ENCODE results near the gene SORT1. TPM values are rescaled to one million over a fixed set of nuclear protein-coding genes. Genes with fewer than 3 reads are reported as not detected.
"Not testable (repeated sequence)": the region's sequence is repeated elsewhere in the genome, so short reads cannot be mapped to it uniquely, and the experiment has no call there.

The SORT1 gene
- total and polyA plus RNA-seq, 2 of the 8 experiments (the other 6 are each of a cell fraction or from before 2014, with no cell fraction given): 18.7 to 69.6 TPM

DNA sequence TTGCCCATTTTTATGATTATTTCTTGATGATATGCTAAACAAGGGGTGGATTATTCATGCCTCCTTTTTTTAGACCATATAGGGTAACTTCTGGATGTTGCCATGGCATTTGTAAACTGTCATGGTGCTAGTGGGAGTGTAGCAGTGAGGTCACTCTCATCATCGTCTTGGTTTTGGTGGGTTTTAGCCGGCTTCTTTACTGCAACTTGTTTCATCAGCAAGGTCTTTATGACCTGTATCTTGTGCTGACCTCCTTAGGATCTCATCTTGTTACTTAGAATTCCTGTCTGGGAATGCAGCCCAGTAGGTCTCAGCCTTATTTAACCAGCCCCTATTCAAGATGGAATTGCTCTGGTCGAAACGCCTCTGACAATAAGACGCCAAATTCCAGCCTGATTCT lies 111.0 kb downstream of the SORT1 start:
- H3K4me3 ChIP-seq (ENCODE audit: extremely low read depth in 1 of 4, insufficient read depth in 2 of 4, low read depth in 3 of 4, low read length in 4 of 4); H3K9me3 ChIP-seq (ENCODE audit: insufficient read depth in 2 of 2, low read depth in 1 of 2, low read length in 1 of 2); H3K18ac ChIP-seq (ENCODE audit: extremely low read depth, low read length); H3K36me3 ChIP-seq (ENCODE audit: control insufficient read depth in 2 of 4, insufficient read depth in 4 of 4, low read length in 3 of 4); DNase-seq (ENCODE audit: low read depth in 1 of 2, low spot score in 2 of 2); H3K56ac ChIP-seq (replicated peaks; ENCODE audit: insufficient read length, low read depth, low read length); H3K79me2 ChIP-seq (ENCODE audit: control insufficient read depth in 1 of 2, insufficient read depth in 2 of 2, low read length in 2 of 2); H4K91ac ChIP-seq (replicated peaks; ENCODE audit: insufficient read length, low read length); H2AK5ac ChIP-seq (ENCODE audit: low read depth, low read length); H3K23ac ChIP-seq (ENCODE audit: insufficient read length); H4K20me1 ChIP-seq (replicated peaks in 1 of 2; ENCODE audit: control insufficient read depth in 1 of 2, insufficient read depth in 2 of 2, low read length in 2 of 2); POLR2A ChIA-PET (ENCODE audit: partially characterized antibody); H2BK20ac ChIP-seq (ENCODE audit: low read length); H3K9ac ChIP-seq (replicated peaks in 1 of 4; ENCODE audit: extremely low read depth in 1 of 4, low read depth in 3 of 4, low read length in 3 of 4); FAIRE-seq; H2BK15ac ChIP-seq (ENCODE audit: low read length); H3K27me3 ChIP-seq (replicated peaks in 1 of 4; ENCODE audit: control insufficient read depth in 3 of 4, extremely low read depth in 1 of 4, insufficient read depth in 3 of 4, low read length in 3 of 4); H2BK120ac ChIP-seq (replicated peaks; ENCODE audit: low read depth, low read length); H4K8ac ChIP-seq (ENCODE audit: extremely low read depth, insufficient read depth, low read length); H2BK12ac ChIP-seq (ENCODE audit: low read depth, low read length); H2AFZ ChIP-seq (ENCODE audit: low read length); H4K5ac ChIP-seq (ENCODE audit: insufficient read length, low read depth, low read length); H3K4me2 ChIP-seq (ENCODE audit: insufficient read depth in 1 of 2, low read depth in 2 of 2, low read length in 2 of 2); H3K79me1 ChIP-seq (ENCODE audit: low read depth, low read length); H3K4ac ChIP-seq (replicated peaks; ENCODE audit: insufficient read length, low read depth, low read length); H3K27ac ChIP-seq (ENCODE audit: low read depth, low read length); H2BK5ac ChIP-seq (ENCODE audit: low read depth, low read length); H3K14ac ChIP-seq (ENCODE audit: insufficient read length): not testable (repeated sequence)
- CTCF ChIA-PET (ENCODE audit: partially characterized antibody): interaction anchor here (0.7 kb wide), 1 partner anchor 93 kb away, joined by 3 read pairs; no protein-coding TSS in a partner anchor
- peaks cover 12% of the 10 kb centered on the region for H3K23me2 ChIP-seq (ENCODE audit: low read depth, low read length)
- H3K4me1 ChIP-seq (replicated peaks in 1 of 4; ENCODE audit: control insufficient read depth in 3 of 4, insufficient read depth in 4 of 4, low read length in 3 of 4): peaks cover 6 to 10% (median 7%) of the 10 kb centered on the region in 4 experiments
- WGBS, 2 experiments (ENCODE audit: extremely low coverage in 1 of 2, insufficient coverage in 1 of 2, insufficient read length in 1 of 2, insufficient replicate concordance in 2 of 2, low coverage in 1 of 2, low lambda C conversion rate in 2 of 2, missing lambda C conversion rate in 1 of 2): 94% methylated on average over 5 of the region's 5 CpGs; no CpG with 5 or more reads in 1 of the 2 experiments
